Neural cell (in vitro differentiated cells): ENCODE measurements around the gene SFR1. TPM values are rescaled to one million over a fixed set of nuclear protein-coding genes. Genes with fewer than 3 reads are reported as not detected.

Experiments
- H2AFZ ChIP-seq: fragments of 200-600, 300-800 bp; sonication (generic), shearing (Covaris generic); 2 replicates; pipeline ENCODE4 v1.6.0; 2014; ENCODE audit warnings: low read depth, mild to moderate bottlenecking, antibody characterized with exemption, low read length, moderate library complexity
- H3F3A ChIP-seq: fragments of 200-600 bp; shearing (Covaris generic); 2 replicates; pipeline ENCODE4 v1.6.1; 2016; ENCODE audit warnings: mild to moderate bottlenecking, moderate library complexity, mixed read lengths, antibody characterized with exemption, low read length; ENCODE audit not compliant: insufficient read depth, poor library complexity, severe bottlenecking
- H3K27ac ChIP-seq: fragments of 200-600, 300-800 bp; sonication (generic), shearing (Covaris generic); 2 replicates; pipeline ENCODE4 v1.5.1; 2014; ENCODE audit warnings: mild to moderate bottlenecking, low read length, moderate library complexity
- H3K27me3 ChIP-seq: fragments of 300-800, 200-600 bp; sonication (generic), shearing (Covaris generic); 2 replicates; pipeline ENCODE4 v1.6.0; 2014; ENCODE audit warnings: mild to moderate bottlenecking, low read depth, low read length, moderate library complexity; ENCODE audit not compliant: insufficient read depth
- H3K36me3 ChIP-seq: fragments of 300-800, 200-600 bp; sonication (generic), shearing (Covaris generic); 2 replicates; pipeline ENCODE4 v1.5.1; 2014; ENCODE audit warnings: mild to moderate bottlenecking, antibody characterized with exemption, low read length, moderate library complexity; ENCODE audit not compliant: insufficient read depth
- H3K4me2 ChIP-seq: fragments of 300-800, 200-600 bp; sonication (generic), shearing (Covaris generic); 2 replicates; pipeline ENCODE4 v1.6.0; 2014; ENCODE audit warnings: mild to moderate bottlenecking, low read length
- H3K4me3 ChIP-seq: fragments of 300-800, 200-600 bp; sonication (generic), shearing (Covaris generic); 2 replicates; pipeline ENCODE4 v1.5.1; 2014; ENCODE audit warnings: mild to moderate bottlenecking, low read length, moderate library complexity
- H3K79me2 ChIP-seq: fragments of 200-600 bp; shearing (Covaris generic); replicated peaks from 2 replicates; pipeline ENCODE4 v1.6.0; 2014; ENCODE audit warnings: mild to moderate bottlenecking, low read length, moderate library complexity; ENCODE audit not compliant: insufficient read depth
- H3K9ac ChIP-seq: fragments of 300-800, 200-600 bp; sonication (generic), shearing (Covaris generic); 2 replicates; pipeline ENCODE4 v1.6.1; 2016; ENCODE audit warnings: mild to moderate bottlenecking, low read length, mixed read lengths
- H3K9me2 ChIP-seq: fragments of 200-600 bp; shearing (Covaris generic); 2 replicates; pipeline ENCODE4 v1.6.1; 2016; ENCODE audit warnings: mild to moderate bottlenecking, low read length, mixed read lengths; ENCODE audit not compliant: insufficient read depth
- H3K9me3 ChIP-seq: fragments of 200-600, 300-800 bp; sonication (generic), shearing (Covaris generic); 2 replicates; pipeline ENCODE4 v1.6.1; 2016; ENCODE audit warnings: mild to moderate bottlenecking, mixed run types, low read length, moderate library complexity, mixed read lengths
- H4K20me1 ChIP-seq: fragments of 200-600 bp; shearing (Covaris generic); 2 replicates; pipeline ENCODE4 v1.6.1; 2016; ENCODE audit warnings: mild to moderate bottlenecking, mixed run types; ENCODE audit not compliant: insufficient read depth
- EP300 ChIP-seq: fragments of 450-650 bp; conservative IDR thresholded peaks from 2 replicates; pipeline ENCODE4 v1.6.1; 2014; ENCODE audit warnings: antibody characterized with exemption, mild to moderate bottlenecking, moderate library complexity; ENCODE audit not compliant: poor library complexity, severe bottlenecking
- EZH2 ChIP-seq: fragments of 200-600, 300-800 bp; shearing (Covaris generic), sonication (generic); IDR thresholded peaks from 2 replicates; pipeline ENCODE4 v1.6.1; 2014; ENCODE audit warnings: antibody characterized with exemption, low read length, borderline replicate concordance, mild to moderate bottlenecking; ENCODE audit not compliant: insufficient read depth, poor library complexity, severe bottlenecking
- MXI1 ChIP-seq: fragments of 450-650 bp; conservative IDR thresholded peaks from 2 replicates; pipeline ENCODE4 v1.6.1; 2014; ENCODE audit warnings: antibody characterized with exemption, mild to moderate bottlenecking; ENCODE audit not compliant: poor library complexity, severe bottlenecking
- POLR2AphosphoS5 ChIP-seq: IDR thresholded peaks from 2 replicates; pipeline ENCODE4 v1.6.1; 2012
- RAD21 ChIP-seq: fragments of 450-650 bp; conservative IDR thresholded peaks from 2 replicates; pipeline ENCODE4 v1.6.1; 2014; ENCODE audit warnings: antibody characterized with exemption, mild to moderate bottlenecking, moderate library complexity
- REST ChIP-seq: IDR thresholded peaks from 2 replicates; pipeline ENCODE4 v1.6.1; 2012; ENCODE audit warnings: borderline replicate concordance
- SMC3 ChIP-seq: fragments of 450-650 bp; conservative IDR thresholded peaks from 2 replicates; pipeline ENCODE4 v1.6.1; 2014; ENCODE audit warnings: antibody characterized with exemption, mild to moderate bottlenecking, moderate library complexity; ENCODE audit not compliant: poor library complexity
- TAF1 ChIP-seq: IDR thresholded peaks from 2 replicates; pipeline ENCODE4 v1.6.1; 2012; ENCODE audit warnings: low read depth
- polyA plus RNA-seq: library from polyadenylated mRNA; depleted of rRNA; stranded (reverse); fragments of >200 nt; gene quantifications from 2 replicates; pipeline ENCODE4 v1.2.3, GENCODE V29; 2014
- TF ChIP-seq, protein P1 (sequence below): fragments of 450-650 bp; IDR thresholded peaks from 2 replicates; pipeline ENCODE4 v1.5.1; 2014; ENCODE audit warnings: antibody characterized with exemption, mild to moderate bottlenecking, moderate library complexity; ENCODE audit not compliant: poor library complexity, severe bottlenecking

The SFR1 gene
- polyA plus RNA-seq, 1 donor from 2014 or later: 5.0 TPM

DNA sequence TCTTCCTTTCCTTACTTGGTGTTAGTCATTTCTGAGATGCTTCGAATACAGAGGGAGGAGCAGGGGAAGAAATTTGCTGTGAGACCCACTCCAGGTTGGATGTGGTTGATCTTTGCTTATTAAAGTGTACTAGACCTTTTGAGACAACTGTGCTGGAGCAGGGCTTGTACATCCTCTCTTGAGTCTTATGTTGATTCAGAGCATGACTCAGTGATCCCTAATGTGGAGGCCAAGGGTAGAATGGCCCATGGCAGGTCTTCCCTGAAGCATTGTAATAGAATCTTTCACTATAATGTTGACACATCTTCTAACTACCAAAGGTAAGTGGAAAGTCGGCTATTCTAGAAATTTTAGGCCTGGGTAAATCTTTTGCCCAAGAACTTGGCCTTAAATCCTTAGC lies 17.0 kb upstream of the SFR1 start:
- no peaks in the 10 kb centered on the region for H3F3A ChIP-seq
- no peak overlapping the region for H3K4me3 ChIP-seq
- peaks cover 4% of the 10 kb centered on the region for H3K9me3 ChIP-seq
- no peak overlapping the region for H3K27ac ChIP-seq
- no peaks in the 10 kb centered on the region for H3K9me2 ChIP-seq
- no peak overlapping the region for H2AFZ ChIP-seq
- H3K36me3 ChIP-seq: no peaks in the 10 kb centered on the region
- H3K4me2 ChIP-seq: no peak overlapping the region
- TF ChIP-seq, protein P1, sequence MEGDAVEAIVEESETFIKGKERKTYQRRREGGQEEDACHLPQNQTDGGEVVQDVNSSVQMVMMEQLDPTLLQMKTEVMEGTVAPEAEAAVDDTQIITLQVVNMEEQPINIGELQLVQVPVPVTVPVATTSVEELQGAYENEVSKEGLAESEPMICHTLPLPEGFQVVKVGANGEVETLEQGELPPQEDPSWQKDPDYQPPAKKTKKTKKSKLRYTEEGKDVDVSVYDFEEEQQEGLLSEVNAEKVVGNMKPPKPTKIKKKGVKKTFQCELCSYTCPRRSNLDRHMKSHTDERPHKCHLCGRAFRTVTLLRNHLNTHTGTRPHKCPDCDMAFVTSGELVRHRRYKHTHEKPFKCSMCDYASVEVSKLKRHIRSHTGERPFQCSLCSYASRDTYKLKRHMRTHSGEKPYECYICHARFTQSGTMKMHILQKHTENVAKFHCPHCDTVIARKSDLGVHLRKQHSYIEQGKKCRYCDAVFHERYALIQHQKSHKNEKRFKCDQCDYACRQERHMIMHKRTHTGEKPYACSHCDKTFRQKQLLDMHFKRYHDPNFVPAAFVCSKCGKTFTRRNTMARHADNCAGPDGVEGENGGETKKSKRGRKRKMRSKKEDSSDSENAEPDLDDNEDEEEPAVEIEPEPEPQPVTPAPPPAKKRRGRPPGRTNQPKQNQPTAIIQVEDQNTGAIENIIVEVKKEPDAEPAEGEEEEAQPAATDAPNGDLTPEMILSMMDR: no peak
- TF ChIP-seq REST: no peak
- no peak for TF ChIP-seq EP300
- TF ChIP-seq EZH2: no peak
- TF ChIP-seq MXI1: no peak
- no peak for TF ChIP-seq RAD21
- TF ChIP-seq SMC3: no peak
- TF ChIP-seq TAF1: no peak
- no peak for TF ChIP-seq POLR2AphosphoS5
- no peak overlapping the region for H3K9ac ChIP-seq
- no peaks in the 10 kb centered on the region for H3K27me3 ChIP-seq
- H4K20me1 ChIP-seq: no peaks in the 10 kb centered on the region
- no peaks in the 10 kb centered on the region for H3K79me2 ChIP-seq

- Histone ChIP-seq H3K9me3 (peaks cover 4% of the 10 kb centered on the region), H2AFZ (no peak overlapping the region), H3K4me3 (no peak overlapping the region), H3K27ac (no peak overlapping the region), H3K4me2 (no peak overlapping the region), H3K36me3 (no peaks in the 10 kb centered on the region), H3K9ac (no peak overlapping the region), H3F3A (no peaks in the 10 kb centered on the region), H3K79me2 (no peaks in the 10 kb centered on the region), H4K20me1 (no peaks in the 10 kb centered on the region), H3K27me3 (no peaks in the 10 kb centered on the region), H3K9me2 (no peaks in the 10 kb centered on the region)
- TF ChIP-seq, protein P1: no peak
- TF ChIP-seq EP300 (no peak), POLR2AphosphoS5 (no peak), RAD21 (no peak), SMC3 (no peak), MXI1 (no peak), EZH2 (no peak), REST (no peak)
Observed at GRCh38 chr10:104109908-104110662, 11.9 kb upstream of the SFR1 start.
